HG02759 (cell line): ENCODE results near the gene PARP1.
"Not testable (repeated sequence)": the region's sequence is repeated elsewhere in the genome, so short reads cannot be mapped to it uniquely, and the experiment has no call there.

ENCODE experiments used
- ATAC-seq: cut with Tn5 transposase; IDR thresholded peaks from one replicate; pipeline ENCODE4 v1.9.1; 2021; ENCODE audit warnings: mild to moderate bottlenecking, moderate library complexity; ENCODE audit not compliant: unreplicated experiment

The PARP1 gene

GRCh38 chr1:226429858-226430715 is 22.2 kb upstream of the PARP1 start:
- ATAC-seq = no peak

- no peak for ATAC-seq
Measured at GRCh38 chr1:226428791-226429461, 21.0 kb upstream of the PARP1 start.

GRCh38 chr1:226428348-226428747 is 20.5 kb upstream of the PARP1 start:
- no peak for ATAC-seq

- ATAC-seq = no peak
Measured at GRCh38 chr1:226427131-226427530, 19.2 kb upstream of the PARP1 start.

GRCh38 chr1:226426395-226426794 is 18.5 kb upstream of the PARP1 start:
- ATAC-seq = not testable (repeated sequence)

GRCh38 chr1:226425431-226426031 is 17.6 kb upstream of the PARP1 start:
- ATAC-seq = no peak

GRCh38 chr1:226425004-226425378 is 17.1 kb upstream of the PARP1 start:
- no peak for ATAC-seq

GRCh38 chr1:226424221-226425003 is 16.5 kb upstream of the PARP1 start:
- ATAC-seq = no peak

- ATAC-seq = no peak
Measured at GRCh38 chr1:226422478-226422877, 14.6 kb upstream of the PARP1 start.

- no peak for ATAC-seq
Measured at GRCh38 chr1:226420897-226421296, 13.0 kb upstream of the PARP1 start.

GRCh38 chr1:226420328-226420727 is 12.4 kb upstream of the PARP1 start:
- ATAC-seq = no peak

GRCh38 chr1:226419284-226420029 is 11.6 kb upstream of the PARP1 start:
- no peak for ATAC-seq

GRCh38 chr1:226417830-226418546 is 10.1 kb upstream of the PARP1 start:
- ATAC-seq = no peak

- no peak for ATAC-seq
Measured at GRCh38 chr1:226417350-226417749, 9.5 kb upstream of the PARP1 start.

GRCh38 chr1:226414098-226414698 is 6.3 kb upstream of the PARP1 start:
- no peak for ATAC-seq

- ATAC-seq = no peak
Measured at GRCh38 chr1:226411619-226412018, 3.7 kb upstream of the PARP1 start.

- no peak for ATAC-seq
Measured at GRCh38 chr1:226410958-226411357, 3.1 kb upstream of the PARP1 start.

GRCh38 chr1:226409392-226409791 is 1.5 kb upstream of the PARP1 start:
- ATAC-seq = no peak
